Measurements from ENCODE around the gene SKAP2. TPM values are rescaled to one million over a fixed set of nuclear protein-coding genes. Genes with fewer than 3 reads are reported as not detected.

SKAP2 gene
- total RNA-seq, 2 donors from 2014 or later: 3.3 to 3.4 TPM

GRCh38 chr7:26729150-26729775 lies 135.1 kb downstream of the SKAP2 start:
- no peak for TF ChIP-seq CTCF (conservative IDR thresholded peaks at IDR 0.05)
- no peaks in the 10 kb centered on the region for H3K36me3 Mint-ChIP-seq (ENCODE audit: low read depth)
- peaks cover 4% of the 10 kb centered on the region for H3K27me3 ChIP-seq (ENCODE audit: control insufficient read depth, insufficient read depth, low read length, poor library complexity, severe bottlenecking)
- no peak overlapping the region for H3K27ac ChIP-seq (ENCODE audit: low read depth, low read length)
- H3K27me3 Mint-ChIP-seq (ENCODE audit: insufficient read depth): peaks cover 4% of the 10 kb centered on the region
- H3K9ac ChIP-seq (ENCODE audit: extremely low read depth, low read length, poor library complexity, severe bottlenecking): no peak overlapping the region
- 100% methylated on average over 2 of the region's 2 CpGs; no CpG with 5 or more reads in 1 of the 2 experiments for WGBS, 2 experiments (ENCODE audit: insufficient coverage in 1 of 2, insufficient read length in 1 of 2)
- no peaks in the 10 kb centered on the region for H3K4me1 ChIP-seq (ENCODE audit: control insufficient read depth, insufficient read depth, low read length)
- H3K4me1 Mint-ChIP-seq: peaks cover 4% of the 10 kb centered on the region
- DNase-seq: no peak
- H3K9me3 ChIP-seq (ENCODE audit: control insufficient read depth, low read length): no peaks in the 10 kb centered on the region
- no peaks in the 10 kb centered on the region for H3K36me3 ChIP-seq (ENCODE audit: control insufficient read depth, insufficient read depth, low read length)
- H3K4me3 ChIP-seq (ENCODE audit: low read length): no peak overlapping the region
- no peaks in the 10 kb centered on the region for H3K9me3 Mint-ChIP-seq
- H3K27ac Mint-ChIP-seq: no peak overlapping the region
- no peak overlapping the region for H3K4me3 Mint-ChIP-seq

DNA sequence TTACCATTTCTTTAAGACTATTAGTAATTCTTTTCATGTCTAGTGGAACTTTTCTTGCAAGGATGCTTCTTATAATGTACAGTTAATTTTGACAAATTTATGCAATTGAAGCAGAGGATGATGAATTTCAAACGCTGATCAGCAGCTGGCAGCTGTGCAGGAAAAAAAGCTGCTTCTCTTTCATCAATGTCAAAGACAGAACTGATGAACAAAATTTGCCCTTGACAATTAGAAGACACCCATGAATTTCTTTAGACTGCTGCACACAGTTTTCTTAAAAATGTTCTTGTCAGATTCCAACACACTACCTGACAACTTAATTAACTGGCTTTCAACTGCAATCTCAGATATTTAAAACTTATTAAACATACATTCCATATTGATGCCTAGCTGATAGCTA lies 138.3 kb downstream of the SKAP2 start:
- DNase-seq: no peak
- no peak for TF ChIP-seq CTCF (conservative IDR thresholded peaks at IDR 0.05)
- Histone ChIP-seq H3K9me3 (ENCODE audit: control insufficient read depth, low read length) (no peaks in the 10 kb centered on the region), H3K4me1 (ENCODE audit: control insufficient read depth, insufficient read depth, low read length) (no peaks in the 10 kb centered on the region), H3K9ac (ENCODE audit: extremely low read depth, low read length, poor library complexity, severe bottlenecking) (no peak overlapping the region), H3K4me3 (ENCODE audit: low read length) (no peak overlapping the region), H3K27me3 (ENCODE audit: control insufficient read depth, insufficient read depth, low read length, poor library complexity, severe bottlenecking) (no peaks in the 10 kb centered on the region), H3K27ac (ENCODE audit: low read depth, low read length) (no peak overlapping the region), H3K36me3 (ENCODE audit: control insufficient read depth, insufficient read depth, low read length) (no peaks in the 10 kb centered on the region)
- WGBS, 2 experiments (ENCODE audit: insufficient coverage in 1 of 2, insufficient read length in 1 of 2): 86 to 95% methylated on average over 1 of the region's 1 CpG
- Mint-ChIP-seq H3K9me3 (no peaks in the 10 kb centered on the region), H3K4me1 (peaks cover 4% of the 10 kb centered on the region), H3K27ac (no peak overlapping the region), H3K36me3 (ENCODE audit: low read depth) (no peaks in the 10 kb centered on the region), H3K4me3 (no peak overlapping the region), H3K27me3 (ENCODE audit: insufficient read depth) (peaks cover 1% of the 10 kb centered on the region)

DNA sequence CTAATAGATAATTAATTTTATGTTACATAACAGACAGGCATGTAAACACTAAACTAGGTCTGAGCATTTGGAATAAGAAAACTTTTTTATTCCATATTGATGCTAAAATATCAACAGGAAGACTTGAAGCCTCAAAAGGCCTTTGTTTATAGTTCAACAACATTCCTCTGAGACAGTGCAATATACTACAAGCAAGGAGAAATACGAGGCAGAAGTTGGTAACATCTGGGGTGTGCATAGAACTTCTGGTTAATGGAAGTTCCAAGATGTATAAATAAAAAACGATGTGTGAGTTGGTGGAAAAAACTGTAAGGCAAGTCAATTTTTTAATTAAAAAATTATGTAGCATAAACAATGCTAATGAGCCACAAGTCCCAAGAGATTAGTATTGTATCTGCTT lies 139.6 kb downstream of the SKAP2 start:
- TF ChIP-seq CTCF (conservative IDR thresholded peaks at IDR 0.05): no peak
- Histone ChIP-seq H3K27me3 (ENCODE audit: control insufficient read depth, insufficient read depth, low read length, poor library complexity, severe bottlenecking) (no peaks in the 10 kb centered on the region), H3K4me3 (ENCODE audit: low read length) (no peak overlapping the region), H3K27ac (ENCODE audit: low read depth, low read length) (no peak overlapping the region), H3K9ac (ENCODE audit: extremely low read depth, low read length, poor library complexity, severe bottlenecking) (no peak overlapping the region), H3K4me1 (ENCODE audit: control insufficient read depth, insufficient read depth, low read length) (no peaks in the 10 kb centered on the region), H3K36me3 (ENCODE audit: control insufficient read depth, insufficient read depth, low read length) (no peaks in the 10 kb centered on the region), H3K9me3 (ENCODE audit: control insufficient read depth, low read length) (no peaks in the 10 kb centered on the region)
- DNase-seq: no peak
- H3K27ac Mint-ChIP-seq: no peak overlapping the region
- no peak overlapping the region for H3K4me3 Mint-ChIP-seq
- peaks cover 4% of the 10 kb centered on the region for H3K4me1 Mint-ChIP-seq
- H3K36me3 Mint-ChIP-seq (ENCODE audit: low read depth): no peaks in the 10 kb centered on the region
- H3K27me3 Mint-ChIP-seq (ENCODE audit: insufficient read depth): peaks cover 1% of the 10 kb centered on the region
- 76% methylated on average over 2 of the region's 2 CpGs; no CpG with 5 or more reads in 1 of the 2 experiments for WGBS, 2 experiments (ENCODE audit: insufficient coverage in 1 of 2, insufficient read length in 1 of 2)
- H3K9me3 Mint-ChIP-seq: no peaks in the 10 kb centered on the region

Data from endodermal cell (in vitro differentiated cells).